A549 treated with AZD2906 at 1 μM for 4 hours (cell line): ENCODE results near the gene NPIPA5. TPM values are rescaled to one million over a fixed set of nuclear protein-coding genes. Genes with fewer than 3 reads are reported as not detected.

Experiments used
- total RNA-seq: library from RNA; stranded (reverse); fragments of 200-300 nt; extraction: Qiagen RNA extraction; gene quantifications from 5 replicates; pipeline ENCODE4 v1.2.3, GENCODE V29; 2022

Gene NPIPA5
- 0.81 to 4.5 TPM (median 1.2 TPM) in 5 replicates for total RNA-seq

GRCh38 chr16:15378194-15378593, at the start of gene NPIPA5:
TSS of gene NPIPA5 (minus strand) at chr16:15378294. CDS start at chr16:15378294, 0 bp downstream.

GRCh38 chr16:15395631-15396508, 17.8 kb upstream of the NPIPA5 start, which contains the start of gene MPV17L:
TSS of gene MPV17L (plus strand) at chr16:15395754. CDS start at chr16:15395898, 144 bp downstream.

Other genes starting within 250 kb of the NPIPA5 start
- 4.7 to 6.3 TPM (median 5.2 TPM) in 5 replicates for gene MPV17L, start 17.5 kb upstream of the NPIPA5 start, total RNA-seq
- 74.9 to 95.1 TPM (median 79.8 TPM) in 5 replicates for gene BMERB1, start 56.3 kb upstream of the NPIPA5 start, total RNA-seq